LoVo (cell line): ENCODE data around the gene PPFIA1.

Source experiments
- DNase-seq: peaks from one replicate; pipeline ENCODE4 v3.0.0-alpha.2; 2016; ENCODE audit warnings: low spot score

Gene PPFIA1

GRCh38 chr11:70270104-70270876 is at the start of gene PPFIA1:
Gene PPFIA1 (plus strand): TSS chr11:70270690. CDS start chr11:70272173, 1,483 bp downstream.
- DNase-seq, result peak; percentile 97

GRCh38 chr11:70220920-70221319 is 49.6 kb upstream of the PPFIA1 start:
- no peak for DNase-seq

- DNase-seq, result peak; percentile 93
These were observed 44.8 kb upstream of the PPFIA1 start for GRCh38 chr11:70225681-70226177.

GRCh38 chr11:70226183-70226582 is 44.3 kb upstream of the PPFIA1 start:
- no peak for DNase-seq

GRCh38 chr11:70226967-70227366 is 43.5 kb upstream of the PPFIA1 start:
- no peak for DNase-seq

GRCh38 chr11:70229737-70230136 is 40.8 kb upstream of the PPFIA1 start:
- DNase-seq, result no peak

GRCh38 chr11:70230151-70230839 is 40.2 kb upstream of the PPFIA1 start:
- DNase-seq, result no peak

- DNase-seq, result no peak
These were observed 39.4 kb upstream of the PPFIA1 start for GRCh38 chr11:70230840-70231710.

- no peak for DNase-seq
These were observed 37.5 kb upstream of the PPFIA1 start for GRCh38 chr11:70233034-70233433.

- peak; percentile 97 for DNase-seq
These were observed 37.0 kb upstream of the PPFIA1 start for GRCh38 chr11:70233511-70233934.

GRCh38 chr11:70233962-70234361 is 36.5 kb upstream of the PPFIA1 start:
- no peak for DNase-seq

- no peak for DNase-seq
These were observed 30.2 kb upstream of the PPFIA1 start for GRCh38 chr11:70240337-70240736.

- DNase-seq, result no peak
These were observed 28.8 kb upstream of the PPFIA1 start for GRCh38 chr11:70241709-70242108.

- no peak for DNase-seq
These were observed 27.6 kb upstream of the PPFIA1 start for GRCh38 chr11:70242885-70243284.

GRCh38 chr11:70243912-70244652 is 26.4 kb upstream of the PPFIA1 start:
- no peak for DNase-seq

- no peak for DNase-seq
These were observed 25.8 kb upstream of the PPFIA1 start for GRCh38 chr11:70244698-70245097.

GRCh38 chr11:70246196-70246595 is 24.3 kb upstream of the PPFIA1 start:
- no peak for DNase-seq

- no peak for DNase-seq
These were observed 23.3 kb upstream of the PPFIA1 start for GRCh38 chr11:70247042-70247709.

- DNase-seq, result no peak
These were observed 22.8 kb upstream of the PPFIA1 start for GRCh38 chr11:70247710-70248072.

- no peak for DNase-seq
These were observed 19.4 kb upstream of the PPFIA1 start for GRCh38 chr11:70250876-70251658.
